H9 (cell line): ENCODE data around the gene PICALM. TPM values are rescaled to one million over a fixed set of nuclear protein-coding genes. Genes with fewer than 3 reads are reported as not detected.
"Not testable (repeated sequence)": the region's sequence is repeated elsewhere in the genome, so short reads cannot be mapped to it uniquely, and the experiment has no call there.

Source experiments
- DNase-seq: peaks from one replicate; pipeline ENCODE4 v3.0.0-alpha.2; 2017
- H2AFZ ChIP-seq: one replicate; pipeline ENCODE4 v1.6.1; 2013; ENCODE audit warnings: mild to moderate bottlenecking, low read length, control low read depth, moderate library complexity
- H2AK5ac ChIP-seq: 2 replicates; pipeline ENCODE4 v1.6.1; 2013; ENCODE audit warnings: low read length, control low read depth, mixed read lengths; ENCODE audit not compliant: insufficient read length
- H2BK120ac ChIP-seq: one replicate; pipeline ENCODE4 v1.6.1; 2013; ENCODE audit warnings: low read depth, mild to moderate bottlenecking, low read length, control low read depth, inconsistent platforms; ENCODE audit not compliant: poor library complexity, severe bottlenecking
- H2BK12ac ChIP-seq: 2 replicates; pipeline ENCODE4 v1.6.1; 2013; ENCODE audit warnings: low read length, control low read depth, mixed read lengths, low read depth; ENCODE audit not compliant: insufficient read length
- H2BK15ac ChIP-seq: 2 replicates; pipeline ENCODE4 v1.6.1; 2013; ENCODE audit warnings: low read depth, low read length, control low read depth
- H2BK20ac ChIP-seq: one replicate; pipeline ENCODE4 v1.6.1; 2013; ENCODE audit warnings: low read depth, mild to moderate bottlenecking, low read length, control low read depth, inconsistent platforms; ENCODE audit not compliant: poor library complexity, severe bottlenecking
- H2BK5ac ChIP-seq: 2 replicates; pipeline ENCODE4 v1.6.1; 2013; ENCODE audit warnings: low read length, control low read depth, mixed read lengths; ENCODE audit not compliant: insufficient read length
- H3K14ac ChIP-seq: 2 replicates; pipeline ENCODE4 v1.6.1; 2013; ENCODE audit warnings: low read length, control low read depth; ENCODE audit not compliant: insufficient read depth
- H3K18ac ChIP-seq: 2 replicates; pipeline ENCODE4 v1.6.1; 2013; ENCODE audit warnings: low read depth, mild to moderate bottlenecking, mixed read lengths, low read length, control low read depth; ENCODE audit not compliant: insufficient read length
- H3K23ac ChIP-seq: 2 replicates; pipeline ENCODE4 v1.6.1; 2013; ENCODE audit warnings: low read length, control low read depth, mixed read lengths, low read depth; ENCODE audit not compliant: insufficient read length
- H3K23me2 ChIP-seq: 2 replicates; pipeline ENCODE4 v1.6.1; 2013; ENCODE audit warnings: low read depth, mild to moderate bottlenecking, mixed read lengths, low read length, control low read depth; ENCODE audit not compliant: insufficient read length, poor library complexity, severe bottlenecking
- H3K27ac ChIP-seq: 2 replicates; pipeline ENCODE4 v1.5.1; 2013; ENCODE audit warnings: low read length, control low read depth, mixed read lengths, low read depth; ENCODE audit not compliant: insufficient read length
- H3K27me3 ChIP-seq: 2 replicates; pipeline ENCODE4 v1.6.1; 2013; ENCODE audit warnings: low read length, control low read depth, inconsistent platforms; ENCODE audit not compliant: insufficient read depth
- H3K4ac ChIP-seq: 2 replicates; pipeline ENCODE4 v1.6.1; 2013; ENCODE audit warnings: low read depth, mild to moderate bottlenecking, control low read depth, inconsistent platforms, low read length, moderate library complexity
- H3K4me1 ChIP-seq: 2 replicates; pipeline ENCODE4 v1.6.1; 2013; ENCODE audit warnings: low read length, control low read depth, inconsistent platforms; ENCODE audit not compliant: insufficient read depth
- H3K4me2 ChIP-seq: 2 replicates; pipeline ENCODE4 v1.6.1; 2013; ENCODE audit warnings: low read length, control low read depth, mixed read lengths; ENCODE audit not compliant: insufficient read length, insufficient read depth
- H3K56ac ChIP-seq: 2 replicates; pipeline ENCODE4 v1.6.1; 2013; ENCODE audit warnings: low read depth, mild to moderate bottlenecking, mixed read lengths, low read length, control low read depth; ENCODE audit not compliant: insufficient read length
- H3K79me1 ChIP-seq: 2 replicates; pipeline ENCODE4 v1.6.1; 2013; ENCODE audit warnings: low read depth, mild to moderate bottlenecking, moderate library complexity, low read length, control low read depth, inconsistent platforms; ENCODE audit not compliant: insufficient read depth, poor library complexity, severe bottlenecking
- H3K79me2 ChIP-seq: 2 replicates; pipeline ENCODE4 v1.6.1; 2013; ENCODE audit warnings: low read length, control low read depth, inconsistent platforms; ENCODE audit not compliant: insufficient read depth
- H3K9ac ChIP-seq: 2 replicates; pipeline ENCODE4 v1.6.1; 2013; ENCODE audit warnings: low read length, control low read depth, mixed read lengths; ENCODE audit not compliant: insufficient read length; ENCODE audit errors: extremely low read depth
- H3K9me3 ChIP-seq: one replicate; pipeline ENCODE4 v1.6.1; 2013; ENCODE audit warnings: low read depth, low read length, inconsistent platforms; ENCODE audit not compliant: control insufficient read depth
- H3T11ph ChIP-seq: one replicate; pipeline ENCODE4 v1.6.1; 2013; ENCODE audit warnings: mild to moderate bottlenecking, low read length, control low read depth, inconsistent platforms
- H4K20me1 ChIP-seq: one replicate; pipeline ENCODE4 v1.6.1; 2013; ENCODE audit not compliant: control insufficient read depth, insufficient read length, insufficient read depth
- H4K5ac ChIP-seq: 2 replicates; pipeline ENCODE4 v1.6.1; 2013; ENCODE audit warnings: low read depth, mild to moderate bottlenecking, mixed read lengths, low read length, control low read depth; ENCODE audit not compliant: insufficient read length
- H4K8ac ChIP-seq: replicated peaks from 2 replicates; pipeline ENCODE4 v1.6.1; 2013; ENCODE audit warnings: low read length, control low read depth, mixed read lengths, low read depth; ENCODE audit not compliant: insufficient read length
- H4K91ac ChIP-seq: 2 replicates; pipeline ENCODE4 v1.6.1; 2013; ENCODE audit warnings: low read depth, mild to moderate bottlenecking, moderate library complexity, mixed read lengths, low read length, control low read depth; ENCODE audit not compliant: insufficient read length
- H3K27ac Mint-ChIP-seq, 3 experiments: 2 replicates in 2 of 3; 3 replicates in 1 of 3; pipeline ENCODE4 v1.8.0; 2020 to 2021; ENCODE audit warnings: mixed read lengths in 3 of 3, mild to moderate bottlenecking in 1 of 3, moderate library complexity in 1 of 3
- H3K27me3 Mint-ChIP-seq: 2 replicates; pipeline ENCODE4 v1.8.0; 2021; ENCODE audit warnings: low read depth, mild to moderate bottlenecking, moderate library complexity, mixed read lengths
- H3K36me3 Mint-ChIP-seq, 3 experiments: 2 replicates in 2 of 3; 3 replicates in 1 of 3; pipeline ENCODE4 v1.8.0; 2020 to 2021; ENCODE audit warnings: low read depth in 3 of 3, mixed read lengths in 3 of 3; ENCODE audit not compliant: insufficient read depth in 1 of 3
- H3K4me1 Mint-ChIP-seq, 2 experiments: 2 replicates each; pipeline ENCODE4 v1.8.0; 2020; ENCODE audit warnings: mixed read lengths in 2 of 2
- H3K4me3 Mint-ChIP-seq, 2 experiments: 2 replicates in 1 of 2; 3 replicates in 1 of 2; pipeline ENCODE4 v1.8.0; 2020 to 2021; ENCODE audit warnings: mild to moderate bottlenecking in 2 of 2, mixed read lengths in 2 of 2, moderate library complexity in 1 of 2
- H3K9me3 Mint-ChIP-seq, 2 experiments: 2 replicates in 1 of 2; 3 replicates in 1 of 2; pipeline ENCODE4 v1.8.0; 2020; ENCODE audit warnings: mild to moderate bottlenecking in 2 of 2, mixed read lengths in 2 of 2, moderate library complexity in 1 of 2
- WGBS: extraction: QIAGEN DNeasy Blood & Tissue Kit; methylation state at CpG from one replicate; pipeline ENCODE4 v1.1.7; 2013; ENCODE audit warnings: missing lambda C conversion rate, low lambda C conversion rate, mixed read lengths; ENCODE audit not compliant: insufficient read length; ENCODE audit errors: extremely low coverage; 5-methylcytosine and 5-hydroxymethylcytosine counted together
- total RNA-seq: library from RNA; stranded (reverse); gene quantifications from 2 replicates; pipeline ENCODE4 v1.2.1, GENCODE V29; 2021
- TF ChIP-seq, protein P1 (sequence below): fragments of 200-600 bp; sonication (generic); conservative IDR thresholded peaks from 3 replicates; pipeline ENCODE4 v1.8.0; 2021; ENCODE audit warnings: antibody characterized with exemption, mild to moderate bottlenecking

Gene PICALM
- total RNA-seq, 1 experiment from 2014 or later: 76.4 TPM

- WGBS: no CpG with 5 or more reads among the region's 11 CpGs
- Histone ChIP-seq H3K9ac (no peak overlapping the region), H3K18ac (no peak overlapping the region), H2AK5ac (no peak overlapping the region), H3K79me2 (no peaks in the 10 kb centered on the region), H3K9me3 (no peaks in the 10 kb centered on the region), H3T11ph (no peak overlapping the region), H2BK12ac (no peak overlapping the region), H4K5ac (no peak overlapping the region), H3K23me2 (no peaks in the 10 kb centered on the region), H4K20me1 (no peaks in the 10 kb centered on the region), H3K4me2 (no peak overlapping the region), H4K91ac (no peak overlapping the region), H4K8ac (no peak overlapping the region), H3K56ac (no peak overlapping the region), H2BK20ac (no peak overlapping the region), H3K4ac (no peak overlapping the region), H2BK120ac (no peak overlapping the region), H3K4me1 (no peaks in the 10 kb centered on the region), H3K79me1 (no peaks in the 10 kb centered on the region), H2BK5ac (no peak overlapping the region), H3K27me3 (no peaks in the 10 kb centered on the region), H3K27ac (no peak overlapping the region), H3K23ac (no peak overlapping the region), H3K14ac (no peak overlapping the region), H2BK15ac (no peak overlapping the region), H2AFZ (no peak overlapping the region)
- TF ChIP-seq, protein P1, sequence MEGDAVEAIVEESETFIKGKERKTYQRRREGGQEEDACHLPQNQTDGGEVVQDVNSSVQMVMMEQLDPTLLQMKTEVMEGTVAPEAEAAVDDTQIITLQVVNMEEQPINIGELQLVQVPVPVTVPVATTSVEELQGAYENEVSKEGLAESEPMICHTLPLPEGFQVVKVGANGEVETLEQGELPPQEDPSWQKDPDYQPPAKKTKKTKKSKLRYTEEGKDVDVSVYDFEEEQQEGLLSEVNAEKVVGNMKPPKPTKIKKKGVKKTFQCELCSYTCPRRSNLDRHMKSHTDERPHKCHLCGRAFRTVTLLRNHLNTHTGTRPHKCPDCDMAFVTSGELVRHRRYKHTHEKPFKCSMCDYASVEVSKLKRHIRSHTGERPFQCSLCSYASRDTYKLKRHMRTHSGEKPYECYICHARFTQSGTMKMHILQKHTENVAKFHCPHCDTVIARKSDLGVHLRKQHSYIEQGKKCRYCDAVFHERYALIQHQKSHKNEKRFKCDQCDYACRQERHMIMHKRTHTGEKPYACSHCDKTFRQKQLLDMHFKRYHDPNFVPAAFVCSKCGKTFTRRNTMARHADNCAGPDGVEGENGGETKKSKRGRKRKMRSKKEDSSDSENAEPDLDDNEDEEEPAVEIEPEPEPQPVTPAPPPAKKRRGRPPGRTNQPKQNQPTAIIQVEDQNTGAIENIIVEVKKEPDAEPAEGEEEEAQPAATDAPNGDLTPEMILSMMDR: no peak
- H3K27ac Mint-ChIP-seq: no peak overlapping the region
- no peak overlapping the region for H3K4me3 Mint-ChIP-seq
- peaks cover 18% of the 10 kb centered on the region for H3K27me3 Mint-ChIP-seq
- peaks cover 4 to 6% of the 10 kb centered on the region in 2 experiments; a peak in 3 of 5 replicates for H3K9me3 Mint-ChIP-seq
- no peak for DNase-seq
- no peaks in the 10 kb centered on the region for H3K36me3 Mint-ChIP-seq
- H3K4me1 Mint-ChIP-seq: no peaks in the 10 kb centered on the region
Measured at GRCh38 chr11:85930879-85931366, 138.0 kb downstream of the PICALM start.

DNA sequence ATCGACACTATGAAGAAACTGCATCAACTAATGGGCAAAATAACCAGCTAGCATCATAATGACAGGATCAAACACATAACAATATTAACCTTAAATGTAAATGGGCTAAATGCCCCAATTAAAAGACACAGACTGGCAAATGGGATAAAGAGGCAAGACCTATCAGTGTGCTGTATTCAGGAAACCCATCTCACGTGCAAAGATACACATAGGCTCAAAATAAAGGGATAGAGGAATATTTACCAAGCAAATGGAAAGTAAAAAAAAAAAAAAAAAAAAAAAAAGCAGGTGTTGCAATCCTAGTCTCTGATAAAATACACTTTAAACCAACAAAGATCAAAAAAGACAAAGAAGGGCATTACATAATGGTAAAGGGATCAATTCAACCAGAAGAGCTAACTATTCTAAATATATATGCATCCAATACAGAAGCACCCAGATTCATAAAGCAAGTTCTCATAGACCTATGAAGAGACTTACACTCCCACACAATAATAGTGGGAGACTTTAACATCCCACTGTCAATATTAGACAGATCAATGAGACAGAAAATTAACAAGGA, 142.2 kb downstream of the PICALM start:
- no CpG with 5 or more reads among the region's 2 CpGs for WGBS
- not testable (repeated sequence) for H3K23me2 ChIP-seq

More for the DNA sequence above, 142.2 kb downstream of the PICALM start:
- not testable (repeated sequence) for H2BK15ac ChIP-seq, H4K5ac ChIP-seq, DNase-seq, H3K9ac ChIP-seq, H3K9me3 Mint-ChIP-seq, H3K4me1 ChIP-seq, H2BK12ac ChIP-seq, H3K27ac ChIP-seq, H2BK5ac ChIP-seq, H3K4me2 ChIP-seq, H3K56ac ChIP-seq, H2BK20ac ChIP-seq, H2AFZ ChIP-seq, H3K9me3 ChIP-seq, H4K91ac ChIP-seq, H3K4me1 Mint-ChIP-seq, H3K79me1 ChIP-seq, H3K4ac ChIP-seq, H4K8ac ChIP-seq, H3T11ph ChIP-seq, H3K27ac Mint-ChIP-seq, H3K79me2 ChIP-seq, H4K20me1 ChIP-seq, H3K4me3 Mint-ChIP-seq, H3K36me3 Mint-ChIP-seq, H2AK5ac ChIP-seq, H3K14ac ChIP-seq, H3K23ac ChIP-seq, H3K27me3 ChIP-seq, H2BK120ac ChIP-seq, H3K18ac ChIP-seq
- H3K27me3 Mint-ChIP-seq: peaks cover 15% of the 10 kb centered on the region
